ENCODE data around the gene LRRC7. TPM values are rescaled to one million over a fixed set of nuclear protein-coding genes. Genes with fewer than 3 reads are reported as not detected.

The LRRC7 gene
- total and polyA plus RNA-seq, 2 experiments from 2014 or later = 1.2 TPM; not detected in 1

GRCh38 chr1:69842326-69842725, 274.6 kb downstream of the LRRC7 start:
- Mint-ChIP-seq H3K27me3 (ENCODE audit: insufficient read depth, low read depth, poor library complexity) (no peaks in the 10 kb centered on the region), H3K4me3 (no peak overlapping the region)
- ATAC-seq = no peak

More at GRCh38 chr1:69842326-69842725, 274.6 kb downstream of the LRRC7 start:
- no peaks in the 10 kb centered on the region for H3K79me2 ChIP-seq (replicated peaks; ENCODE audit: insufficient read depth)
- H3K4me1 Mint-ChIP-seq = peaks cover 3% of the 10 kb centered on the region; the same call in 1 of the 3 replicates
- no peak overlapping the region for H2AFZ ChIP-seq
- H3K9me3 Mint-ChIP-seq = no peaks in the 10 kb centered on the region
- no peaks in the 10 kb centered on the region for H3K27me3 ChIP-seq (ENCODE audit: insufficient read depth)
- H3K9me2 ChIP-seq (ENCODE audit: insufficient read depth) = no peaks in the 10 kb centered on the region; the same call in 1 of the 2 replicates
- H3K36me3 ChIP-seq (ENCODE audit: insufficient read depth) = no peaks in the 10 kb centered on the region
- peaks cover 5% of the 10 kb centered on the region; the same call in 1 of the 2 replicates for H3K4me1 ChIP-seq (ENCODE audit: insufficient read depth)
- H3K27ac Mint-ChIP-seq = no peak overlapping the region
- no peaks in the 10 kb centered on the region for H3F3A ChIP-seq (replicated peaks; ENCODE audit: low read depth)
- no peak overlapping the region for H3K4me3 ChIP-seq
- no peaks in the 10 kb centered on the region for H4K20me1 ChIP-seq (replicated peaks; ENCODE audit: insufficient read depth)
- DNase-seq (ENCODE audit: low spot score) = no peak
- TF ChIP-seq EZH2 (IDR thresholded peaks at IDR 0.05; ENCODE audit: low read depth, unreplicated experiment) (no peak), ZNF331 (CRISPR knock-in tag; IDR thresholded peaks at IDR 0.05; ENCODE audit: low read depth) (no peak), POLR2AphosphoS5 (IDR thresholded peaks at IDR 0.05; ENCODE audit: low read depth) (no peak), STAT1 (IDR thresholded peaks at IDR 0.05; ENCODE audit: unreplicated experiment) (no peak), ZNF114 (CRISPR knock-in tag; IDR thresholded peaks at IDR 0.05) (no peak), NANOG (IDR thresholded peaks at IDR 0.05; ENCODE audit: borderline replicate concordance) (no peak), EZH2phosphoT487 (IDR thresholded peaks at IDR 0.05; ENCODE audit: unreplicated experiment) (no peak), CREB1 (CRISPR knock-in tag; IDR thresholded peaks at IDR 0.05; ENCODE audit: low read depth) (no peak), REST (IDR thresholded peaks at IDR 0.05; ENCODE audit: unreplicated experiment) (no peak), JUNB (IDR thresholded peaks at IDR 0.05; ENCODE audit: unreplicated experiment) (no peak), CTCF (conservative IDR thresholded peaks at IDR 0.05; ENCODE audit: low read depth in 2 of 2) (no peak)
- TF ChIP-seq, protein P1, sequence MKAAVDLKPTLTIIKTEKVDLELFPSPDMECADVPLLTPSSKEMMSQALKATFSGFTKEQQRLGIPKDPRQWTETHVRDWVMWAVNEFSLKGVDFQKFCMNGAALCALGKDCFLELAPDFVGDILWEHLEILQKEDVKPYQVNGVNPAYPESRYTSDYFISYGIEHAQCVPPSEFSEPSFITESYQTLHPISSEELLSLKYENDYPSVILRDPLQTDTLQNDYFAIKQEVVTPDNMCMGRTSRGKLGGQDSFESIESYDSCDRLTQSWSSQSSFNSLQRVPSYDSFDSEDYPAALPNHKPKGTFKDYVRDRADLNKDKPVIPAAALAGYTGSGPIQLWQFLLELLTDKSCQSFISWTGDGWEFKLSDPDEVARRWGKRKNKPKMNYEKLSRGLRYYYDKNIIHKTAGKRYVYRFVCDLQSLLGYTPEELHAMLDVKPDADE (IDR thresholded peaks at IDR 0.05) = no peak
- TF ChIP-seq, protein P2, sequence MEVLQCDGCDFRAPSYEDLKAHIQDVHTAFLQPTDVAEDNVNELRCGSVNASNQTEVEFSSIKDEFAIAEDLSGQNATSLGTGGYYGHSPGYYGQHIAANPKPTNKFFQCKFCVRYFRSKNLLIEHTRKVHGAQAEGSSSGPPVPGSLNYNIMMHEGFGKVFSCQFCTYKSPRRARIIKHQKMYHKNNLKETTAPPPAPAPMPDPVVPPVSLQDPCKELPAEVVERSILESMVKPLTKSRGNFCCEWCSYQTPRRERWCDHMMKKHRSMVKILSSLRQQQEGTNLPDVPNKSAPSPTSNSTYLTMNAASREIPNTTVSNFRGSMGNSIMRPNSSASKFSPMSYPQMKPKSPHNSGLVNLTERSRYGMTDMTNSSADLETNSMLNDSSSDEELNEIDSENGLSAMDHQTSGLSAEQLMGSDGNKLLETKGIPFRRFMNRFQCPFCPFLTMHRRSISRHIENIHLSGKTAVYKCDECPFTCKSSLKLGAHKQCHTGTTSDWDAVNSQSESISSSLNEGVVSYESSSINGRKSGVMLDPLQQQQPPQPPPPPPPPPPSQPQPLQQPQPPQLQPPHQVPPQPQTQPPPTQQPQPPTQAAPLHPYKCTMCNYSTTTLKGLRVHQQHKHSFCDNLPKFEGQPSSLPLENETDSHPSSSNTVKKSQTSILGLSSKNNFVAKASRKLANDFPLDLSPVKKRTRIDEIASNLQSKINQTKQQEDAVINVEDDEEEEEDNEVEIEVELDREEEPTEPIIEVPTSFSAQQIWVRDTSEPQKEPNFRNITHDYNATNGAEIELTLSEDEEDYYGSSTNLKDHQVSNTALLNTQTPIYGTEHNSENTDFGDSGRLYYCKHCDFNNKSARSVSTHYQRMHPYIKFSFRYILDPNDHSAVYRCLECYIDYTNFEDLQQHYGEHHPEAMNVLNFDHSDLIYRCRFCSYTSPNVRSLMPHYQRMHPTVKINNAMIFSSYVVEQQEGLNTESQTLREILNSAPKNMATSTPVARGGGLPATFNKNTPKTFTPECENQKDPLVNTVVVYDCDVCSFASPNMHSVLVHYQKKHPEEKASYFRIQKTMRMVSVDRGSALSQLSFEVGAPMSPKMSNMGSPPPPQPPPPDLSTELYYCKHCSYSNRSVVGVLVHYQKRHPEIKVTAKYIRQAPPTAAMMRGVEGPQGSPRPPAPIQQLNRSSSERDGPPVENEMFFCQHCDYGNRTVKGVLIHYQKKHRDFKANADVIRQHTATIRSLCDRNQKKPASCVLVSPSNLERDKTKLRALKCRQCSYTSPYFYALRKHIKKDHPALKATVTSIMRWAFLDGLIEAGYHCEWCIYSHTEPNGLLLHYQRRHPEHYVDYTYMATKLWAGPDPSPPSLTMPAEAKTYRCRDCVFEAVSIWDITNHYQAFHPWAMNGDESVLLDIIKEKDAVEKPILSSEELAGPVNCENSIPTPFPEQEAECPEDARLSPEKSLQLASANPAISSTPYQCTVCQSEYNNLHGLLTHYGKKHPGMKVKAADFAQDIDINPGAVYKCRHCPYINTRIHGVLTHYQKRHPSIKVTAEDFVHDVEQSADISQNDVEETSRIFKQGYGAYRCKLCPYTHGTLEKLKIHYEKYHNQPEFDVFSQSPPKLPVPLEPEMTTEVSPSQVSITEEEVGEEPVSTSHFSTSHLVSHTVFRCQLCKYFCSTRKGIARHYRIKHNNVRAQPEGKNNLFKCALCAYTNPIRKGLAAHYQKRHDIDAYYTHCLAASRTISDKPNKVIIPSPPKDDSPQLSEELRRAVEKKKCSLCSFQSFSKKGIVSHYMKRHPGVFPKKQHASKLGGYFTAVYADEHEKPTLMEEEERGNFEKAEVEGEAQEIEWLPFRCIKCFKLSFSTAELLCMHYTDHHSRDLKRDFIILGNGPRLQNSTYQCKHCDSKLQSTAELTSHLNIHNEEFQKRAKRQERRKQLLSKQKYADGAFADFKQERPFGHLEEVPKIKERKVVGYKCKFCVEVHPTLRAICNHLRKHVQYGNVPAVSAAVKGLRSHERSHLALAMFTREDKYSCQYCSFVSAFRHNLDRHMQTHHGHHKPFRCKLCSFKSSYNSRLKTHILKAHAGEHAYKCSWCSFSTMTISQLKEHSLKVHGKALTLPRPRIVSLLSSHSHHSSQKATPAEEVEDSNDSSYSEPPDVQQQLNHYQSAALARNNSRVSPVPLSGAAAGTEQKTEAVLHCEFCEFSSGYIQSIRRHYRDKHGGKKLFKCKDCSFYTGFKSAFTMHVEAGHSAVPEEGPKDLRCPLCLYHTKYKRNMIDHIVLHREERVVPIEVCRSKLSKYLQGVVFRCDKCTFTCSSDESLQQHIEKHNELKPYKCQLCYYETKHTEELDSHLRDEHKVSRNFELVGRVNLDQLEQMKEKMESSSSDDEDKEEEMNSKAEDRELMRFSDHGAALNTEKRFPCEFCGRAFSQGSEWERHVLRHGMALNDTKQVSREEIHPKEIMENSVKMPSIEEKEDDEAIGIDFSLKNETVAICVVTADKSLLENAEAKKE (CRISPR knock-in tag; IDR thresholded peaks at IDR 0.05) = no peak
- H3K4me2 ChIP-seq = no peak overlapping the region
- no peaks in the 10 kb centered on the region for H3K36me3 Mint-ChIP-seq (ENCODE audit: low read depth)
- no peak overlapping the region for H3K27ac ChIP-seq (ENCODE audit: low read depth)
